Gastroesophageal sphincter (tissue), 3 donors: ENCODE measurements around the gene GALNS.
"Not testable (repeated sequence)": the region's sequence is repeated elsewhere in the genome, so short reads cannot be mapped to it uniquely, and the experiment has no call there.

Experiments
- CTCF ChIP-seq, 4 experiments: fragments of 200-600 bp in 2 of 4; fragments of 450-650 bp in 2 of 4; sonication (generic) in 1 of 4; IDR thresholded peaks; one replicate each; pipeline ENCODE4 v1.5.1; 2017 to 2019; ENCODE audit warnings: antibody characterized with exemption in 4 of 4, mild to moderate bottlenecking in 2 of 4, moderate library complexity in 2 of 4
- POLR2A ChIP-seq, 2 donors: fragments of 450-650 bp; IDR thresholded peaks; one replicate each; pipeline ENCODE4 v1.6.1; 2017; ENCODE audit warnings: antibody characterized with exemption in 2 of 2, mild to moderate bottlenecking in 2 of 2, moderate library complexity in 1 of 2
- POLR2AphosphoS5 ChIP-seq: sonication (generic); formaldehyde crosslinking; IDR thresholded peaks from one replicate; pipeline ENCODE4 v1.6.1; 2017; ENCODE audit warnings: antibody characterized with exemption

GRCh38 chr16:88823646-88824045, 33.1 kb downstream of the GALNS start:
- TF ChIP-seq POLR2A (IDR thresholded peaks at IDR 0.05); CTCF (IDR thresholded peaks at IDR 0.05); POLR2AphosphoS5: not testable (repeated sequence)
